EH (cell line): ENCODE data around the gene CEL.

Source experiments
- DNase-seq: peaks from one replicate; pipeline ENCODE4 v3.0.0-alpha.2; 2015; ENCODE audit warnings: low read depth

The CEL gene

DNA sequence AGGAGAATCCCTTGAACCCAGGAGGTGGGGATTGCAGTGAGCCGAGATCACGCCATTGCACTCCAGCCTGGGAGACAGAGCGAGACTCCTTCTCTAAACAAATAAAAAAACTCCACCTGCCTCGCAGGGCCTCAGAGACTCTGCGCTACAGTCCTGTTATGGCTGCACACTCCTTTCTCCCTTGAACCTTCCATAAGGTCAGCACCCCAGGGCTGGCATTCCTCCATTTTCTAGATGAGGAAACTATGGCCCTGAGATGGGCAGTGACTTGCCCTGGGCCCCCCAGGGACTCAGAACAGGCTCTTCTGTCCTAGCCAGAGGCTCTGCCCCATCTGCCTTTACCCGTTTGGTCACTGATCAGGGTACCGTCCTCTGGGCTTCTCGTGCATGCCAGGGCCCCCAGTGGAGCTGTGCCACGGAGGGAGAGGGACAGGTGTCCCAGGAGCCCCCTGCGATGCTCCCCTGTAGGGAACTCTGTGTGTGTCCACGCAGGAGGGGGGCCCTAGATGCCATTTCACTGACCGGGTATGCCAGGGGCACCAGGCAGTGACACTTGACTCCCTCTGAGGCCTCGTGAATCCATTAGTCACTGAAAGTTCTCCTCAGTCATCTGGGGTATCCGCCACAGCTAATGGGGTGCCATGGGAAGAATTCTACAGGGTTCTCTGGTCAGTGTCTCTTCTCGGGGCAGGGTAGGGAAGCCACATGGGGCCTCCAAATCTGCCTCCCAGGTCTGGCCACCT lies 43.1 kb downstream of the CEL start:
- DNase-seq, result no peak

- no peak for DNase-seq
Measured at GRCh38 chr9:133105461-133105770, 43.6 kb downstream of the CEL start.

- DNase-seq, result no peak
Measured at GRCh38 chr9:133106511-133107244, 44.9 kb downstream of the CEL start.

DNA sequence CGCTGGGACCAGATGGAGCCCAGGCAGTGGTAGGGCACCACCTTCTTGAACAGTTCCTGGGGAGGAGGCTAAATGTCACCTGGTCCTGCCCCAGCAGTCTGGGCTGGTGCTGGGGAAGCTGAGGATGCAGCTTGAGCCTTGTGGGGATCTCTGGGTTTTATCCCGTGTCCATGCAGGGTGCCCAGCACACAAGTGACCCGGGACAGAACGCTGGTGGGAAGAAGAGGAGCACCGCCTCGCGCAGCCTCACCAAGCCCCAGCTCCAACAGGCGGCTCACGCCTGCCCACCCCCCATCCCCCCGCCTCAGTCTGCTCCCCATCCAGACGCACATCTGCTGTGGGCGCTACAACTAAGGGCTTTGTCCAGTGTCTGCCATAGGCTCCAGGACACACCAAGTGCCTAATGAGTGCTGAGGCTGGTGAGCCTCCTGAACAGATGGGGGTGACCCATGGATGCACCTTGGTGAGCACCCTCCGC lies 45.5 kb downstream of the CEL start:
- no peak for DNase-seq

GRCh38 chr9:133107961-133108793 lies 46.4 kb downstream of the CEL start:
- no peak for DNase-seq

- no peak for DNase-seq
Measured at GRCh38 chr9:133108794-133109641, 47.2 kb downstream of the CEL start.

- no peak for DNase-seq
Measured at GRCh38 chr9:133109931-133110650, 48.3 kb downstream of the CEL start.

DNA sequence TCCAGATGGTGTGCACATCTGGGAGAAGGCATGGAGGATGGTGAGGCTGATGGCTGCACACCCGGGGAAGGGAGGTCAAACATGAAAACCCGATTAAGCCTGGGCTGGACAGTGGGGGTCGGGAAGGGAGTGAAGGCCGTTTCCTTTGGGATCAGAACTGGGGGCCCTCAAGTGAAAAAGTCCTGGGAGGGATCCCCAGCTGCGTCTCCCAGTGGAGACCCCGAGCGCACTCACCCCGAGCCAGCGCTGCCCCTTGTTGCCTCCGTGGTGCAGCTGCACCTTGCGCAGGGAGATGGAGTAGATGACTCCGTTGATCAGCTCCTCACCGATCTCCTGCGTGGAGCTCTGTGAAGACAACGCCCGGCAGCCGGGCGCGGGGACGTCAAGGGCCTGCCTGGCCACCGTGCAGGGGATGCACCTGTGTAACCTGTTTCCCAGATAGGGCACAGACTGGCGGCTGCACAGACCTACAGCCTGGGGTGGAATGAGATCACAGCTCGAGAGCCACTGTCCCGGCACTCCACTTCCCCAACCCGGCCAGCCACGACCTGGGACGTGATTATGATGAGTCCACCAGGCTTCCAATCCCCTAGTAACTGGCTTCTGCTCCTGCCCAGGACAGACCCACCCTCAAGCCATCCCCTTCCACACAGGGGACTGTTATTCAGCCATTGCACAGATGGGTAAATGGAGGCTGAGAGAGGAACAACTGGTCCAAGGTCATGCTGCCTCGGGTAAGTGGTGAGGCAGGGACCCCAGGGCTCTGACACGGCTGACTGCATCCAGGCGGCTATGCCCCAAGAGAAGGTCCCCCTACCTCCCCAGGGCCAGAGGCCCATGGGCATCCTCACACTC lies 50.3 kb downstream of the CEL start:
- DNase-seq, result no peak

GRCh38 chr9:133112663-133113026 lies 50.9 kb downstream of the CEL start:
- no peak for DNase-seq

GRCh38 chr9:133113163-133113948 lies 51.6 kb downstream of the CEL start:
- peak; percentile 75 for DNase-seq

GRCh38 chr9:133113949-133114885 lies 52.4 kb downstream of the CEL start:
- DNase-seq, result peak; percentile 78

- DNase-seq, result no peak
Measured at GRCh38 chr9:133114886-133115603, 53.3 kb downstream of the CEL start.

DNA sequence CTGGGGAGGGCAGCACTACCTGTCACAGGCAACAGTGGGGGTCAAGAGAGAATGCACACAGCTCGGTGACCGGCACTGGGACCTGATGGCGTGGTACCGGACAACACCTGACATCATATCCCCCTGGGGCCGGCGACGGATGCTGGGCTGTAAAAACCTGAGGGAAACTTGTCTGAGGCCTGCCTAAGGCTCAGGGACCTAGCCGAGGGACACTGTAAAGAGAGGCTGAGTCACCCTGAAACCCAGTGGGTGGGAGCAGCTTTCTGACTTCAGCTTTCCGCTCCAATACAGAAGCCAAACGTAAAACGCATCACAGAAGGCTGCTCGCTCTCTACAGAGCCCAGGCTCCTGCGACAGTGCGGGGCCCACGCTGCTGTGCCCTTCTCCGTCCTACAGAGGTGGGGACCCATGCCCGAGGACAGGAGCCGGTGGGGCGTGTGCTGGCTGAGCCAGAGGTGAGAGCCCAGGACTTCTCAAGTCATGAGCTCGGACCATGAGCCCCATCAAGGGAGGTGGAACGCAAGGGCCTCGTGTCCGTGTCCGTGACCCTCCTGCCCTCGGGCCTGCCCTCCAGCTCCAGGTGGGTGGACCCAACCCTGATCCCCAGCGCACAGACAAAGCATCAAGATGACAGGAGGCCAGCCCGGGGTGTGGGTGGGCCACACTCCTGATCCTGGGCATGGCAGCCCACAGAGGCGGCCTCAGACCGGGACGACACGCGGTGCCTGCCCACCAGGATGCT lies 54.0 kb downstream of the CEL start:
- DNase-seq, result peak; percentile 69

- no peak for DNase-seq
Measured at GRCh38 chr9:133116346-133117231, 54.8 kb downstream of the CEL start.

GRCh38 chr9:133117271-133118178 lies 55.7 kb downstream of the CEL start:
- DNase-seq, result peak; percentile 47
